PFSK-1 (cell line): ENCODE measurements around the gene CMTM6.

Experiments used
- FOXP2 ChIP-seq: optimal IDR thresholded peaks from 2 replicates; pipeline ENCODE3; 2011; ENCODE audit warnings: borderline replicate concordance, control low read depth, inconsistent platforms; ENCODE audit not compliant: insufficient read depth; ENCODE audit errors: extremely low read length, extremely low read depth
- POLR2AphosphoS5 ChIP-seq: IDR thresholded peaks from 2 replicates; pipeline ENCODE4 v1.6.1; 2012; ENCODE audit warnings: low read depth, mild to moderate bottlenecking, control low read depth, low read length, moderate library complexity
- SIN3A ChIP-seq: IDR thresholded peaks from 2 replicates; pipeline ENCODE4 v1.6.1; 2012; ENCODE audit warnings: mild to moderate bottlenecking, low read length, moderate library complexity, borderline replicate concordance; ENCODE audit not compliant: insufficient read depth
- TAF1 ChIP-seq: IDR thresholded peaks from 2 replicates; pipeline ENCODE4 v1.6.1; 2012; ENCODE audit warnings: low read length, control low read depth, borderline replicate concordance; ENCODE audit not compliant: insufficient read depth
- TF ChIP-seq, protein P1 (sequence below), 2 experiments: IDR thresholded peaks; 2 replicates each; pipeline versions ENCODE4 v1.6.1 to v1.8.0; 2011 to 2012; ENCODE audit warnings: low read depth in 2 of 2, low read length in 2 of 2, control low read depth in 1 of 2, inconsistent platforms in 1 of 2, mild to moderate bottlenecking in 1 of 2, moderate library complexity in 1 of 2; ENCODE audit not compliant: insufficient read depth in 1 of 2

CMTM6 gene

GRCh38 chr3:32545305-32545704 lies 42.7 kb upstream of the CMTM6 start:
- no peak for TF ChIP-seq SIN3A
- TF ChIP-seq, protein P1, sequence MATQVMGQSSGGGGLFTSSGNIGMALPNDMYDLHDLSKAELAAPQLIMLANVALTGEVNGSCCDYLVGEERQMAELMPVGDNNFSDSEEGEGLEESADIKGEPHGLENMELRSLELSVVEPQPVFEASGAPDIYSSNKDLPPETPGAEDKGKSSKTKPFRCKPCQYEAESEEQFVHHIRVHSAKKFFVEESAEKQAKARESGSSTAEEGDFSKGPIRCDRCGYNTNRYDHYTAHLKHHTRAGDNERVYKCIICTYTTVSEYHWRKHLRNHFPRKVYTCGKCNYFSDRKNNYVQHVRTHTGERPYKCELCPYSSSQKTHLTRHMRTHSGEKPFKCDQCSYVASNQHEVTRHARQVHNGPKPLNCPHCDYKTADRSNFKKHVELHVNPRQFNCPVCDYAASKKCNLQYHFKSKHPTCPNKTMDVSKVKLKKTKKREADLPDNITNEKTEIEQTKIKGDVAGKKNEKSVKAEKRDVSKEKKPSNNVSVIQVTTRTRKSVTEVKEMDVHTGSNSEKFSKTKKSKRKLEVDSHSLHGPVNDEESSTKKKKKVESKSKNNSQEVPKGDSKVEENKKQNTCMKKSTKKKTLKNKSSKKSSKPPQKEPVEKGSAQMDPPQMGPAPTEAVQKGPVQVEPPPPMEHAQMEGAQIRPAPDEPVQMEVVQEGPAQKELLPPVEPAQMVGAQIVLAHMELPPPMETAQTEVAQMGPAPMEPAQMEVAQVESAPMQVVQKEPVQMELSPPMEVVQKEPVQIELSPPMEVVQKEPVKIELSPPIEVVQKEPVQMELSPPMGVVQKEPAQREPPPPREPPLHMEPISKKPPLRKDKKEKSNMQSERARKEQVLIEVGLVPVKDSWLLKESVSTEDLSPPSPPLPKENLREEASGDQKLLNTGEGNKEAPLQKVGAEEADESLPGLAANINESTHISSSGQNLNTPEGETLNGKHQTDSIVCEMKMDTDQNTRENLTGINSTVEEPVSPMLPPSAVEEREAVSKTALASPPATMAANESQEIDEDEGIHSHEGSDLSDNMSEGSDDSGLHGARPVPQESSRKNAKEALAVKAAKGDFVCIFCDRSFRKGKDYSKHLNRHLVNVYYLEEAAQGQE (IDR thresholded peaks at IDR 0.05; ENCODE audit: insufficient read depth in 1 of 2, low read depth in 2 of 2, low read length in 2 of 2) = no peak

DNA sequence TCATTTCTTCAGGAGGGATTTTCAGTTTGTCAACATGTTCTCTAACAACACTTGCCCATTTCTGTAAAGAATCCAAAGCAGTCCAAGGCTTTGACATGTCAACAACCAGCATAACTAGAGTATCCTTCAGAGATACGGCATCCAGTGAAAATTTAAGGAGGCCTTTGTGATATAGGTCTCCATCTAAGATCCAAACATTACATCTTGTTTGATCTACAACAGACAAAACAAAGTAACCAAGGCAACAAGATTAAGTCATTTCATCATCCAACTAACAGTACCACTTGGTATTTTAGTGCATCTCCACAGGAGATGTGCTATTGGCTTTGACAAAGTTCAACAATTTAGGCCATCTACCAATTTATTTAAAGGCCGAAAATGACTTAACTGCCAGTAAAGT lies 42.2 kb upstream of the CMTM6 start:
- TF ChIP-seq FOXP2 = no peak
- TF ChIP-seq, protein P1 (IDR thresholded peaks at IDR 0.05; ENCODE audit: insufficient read depth in 1 of 2, low read depth in 2 of 2, low read length in 2 of 2) = no peak
- no peak for TF ChIP-seq TAF1
- TF ChIP-seq POLR2AphosphoS5 = no peak
- no peak for TF ChIP-seq SIN3A

DNA sequence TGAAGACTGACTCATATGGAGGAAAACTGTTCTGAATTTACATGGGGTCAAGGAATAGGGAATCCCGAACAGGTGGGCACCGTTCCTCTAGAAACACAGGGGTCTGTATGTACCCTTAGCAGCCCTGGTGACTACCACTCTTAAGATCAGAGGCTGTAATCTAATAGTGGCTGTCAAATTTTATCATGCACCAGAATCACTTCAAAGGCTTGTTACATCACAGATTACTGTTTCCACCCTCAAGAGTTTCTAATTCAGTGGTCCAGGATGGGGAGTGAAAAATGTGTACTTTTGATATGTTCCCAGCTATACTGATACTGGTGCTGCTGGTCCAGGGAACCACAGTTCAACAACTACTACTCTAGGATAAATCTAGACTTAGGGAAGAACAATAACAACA lies 40.2 kb upstream of the CMTM6 start:
- TF ChIP-seq TAF1 (no peak), SIN3A (no peak), POLR2AphosphoS5 (no peak), FOXP2 (no peak)
- TF ChIP-seq, protein P1 (IDR thresholded peaks at IDR 0.05; ENCODE audit: insufficient read depth in 1 of 2, low read depth in 2 of 2, low read length in 2 of 2) = no peak

DNA sequence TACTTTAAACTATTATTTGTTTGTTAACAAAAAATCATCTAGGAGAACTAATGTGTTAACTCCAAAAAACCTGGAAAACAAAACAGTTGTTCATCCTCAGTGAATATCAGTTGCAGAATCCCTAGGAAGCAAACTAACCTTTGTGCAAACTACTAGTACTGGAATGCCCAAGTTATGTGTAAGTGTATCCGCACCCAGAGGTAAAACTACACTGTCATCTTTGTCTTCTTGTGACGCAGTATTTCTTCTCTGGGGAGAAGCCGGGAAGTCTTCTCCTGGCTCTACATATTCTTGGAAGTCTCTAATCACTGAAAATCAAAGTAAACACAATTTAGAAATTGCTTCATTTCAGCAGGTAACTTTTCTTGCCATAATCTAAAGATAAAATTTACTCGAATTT lies 38.2 kb upstream of the CMTM6 start:
- TF ChIP-seq POLR2AphosphoS5 (no peak), TAF1 (no peak), FOXP2 (no peak), SIN3A (no peak)
- TF ChIP-seq, protein P1 (IDR thresholded peaks at IDR 0.05; ENCODE audit: insufficient read depth in 1 of 2, low read depth in 2 of 2, low read length in 2 of 2) = no peak

DNA sequence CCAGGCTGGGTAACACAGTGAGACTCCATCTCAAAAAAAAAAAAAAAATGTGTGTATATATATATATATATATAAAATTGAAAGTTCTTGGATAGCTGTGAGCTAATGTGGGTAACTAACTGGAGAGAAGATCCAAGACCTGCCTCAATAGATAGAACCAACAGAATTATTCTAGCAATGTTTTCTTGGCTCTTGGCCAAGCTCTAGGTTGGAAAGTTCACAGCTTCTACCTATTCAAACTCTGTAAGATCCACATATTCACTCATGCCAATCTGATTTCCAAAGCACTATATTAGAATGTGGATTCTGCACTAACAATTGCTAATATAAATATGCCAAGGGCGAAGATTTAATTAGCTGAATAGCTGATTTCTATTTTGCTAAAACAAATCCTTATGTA lies 29.8 kb upstream of the CMTM6 start:
- TF ChIP-seq TAF1 (no peak), FOXP2 (no peak), SIN3A (no peak), POLR2AphosphoS5 (no peak)
- TF ChIP-seq, protein P1 (IDR thresholded peaks at IDR 0.05; ENCODE audit: insufficient read depth in 1 of 2, low read depth in 2 of 2, low read length in 2 of 2) = no peak
